ENCODE data around the gene SLC6A3. TPM values are rescaled to one million over a fixed set of nuclear protein-coding genes. Genes with fewer than 3 reads are reported as not detected.
"Not testable (repeated sequence)": the region's sequence is repeated elsewhere in the genome, so short reads cannot be mapped to it uniquely, and the experiment has no call there.

SLC6A3 gene
- total and polyA plus RNA-seq, 4 donors: 0.30 to 1.1 (median 0.90) TPM

GRCh38 chr5:1362242-1363015 lies 82.8 kb downstream of the SLC6A3 start:
- no peak overlapping the region for H3K4me3 ChIP-seq
- H3K4me1 ChIP-seq (ENCODE audit: control insufficient read depth in 5 of 5, insufficient read depth in 5 of 5, low read length in 5 of 5): no peaks in the 10 kb centered on the region
- H3K27ac ChIP-seq (ENCODE audit: low read depth in 1 of 2, low read length in 1 of 2): no peak overlapping the region
- TF ChIP-seq CTCF (IDR thresholded peaks at IDR 0.05; ENCODE audit: control extremely low read depth, extremely low read depth): no peak
- no peak overlapping the region for H3K9ac ChIP-seq (ENCODE audit: insufficient read depth in 1 of 2, low read length in 2 of 2)
- no peaks in the 10 kb centered on the region for H3K36me3 ChIP-seq (ENCODE audit: control insufficient read depth in 4 of 4, insufficient read depth in 4 of 4, low read length in 4 of 4)
- ATAC-seq (ENCODE audit: insufficient read depth, low FRiP score): no peak
- 86 to 90% methylated on average over 29 of the region's 29 CpGs for WGBS, 2 donors
- H3K27me3 ChIP-seq (ENCODE audit: control insufficient read depth in 3 of 3, insufficient read depth in 3 of 3, low read length in 2 of 3): peaks cover 0 to 18% (median 0%) of the 10 kb centered on the region in 3 donors
- H3K9me3 ChIP-seq (ENCODE audit: control insufficient read depth in 4 of 4, insufficient read depth in 3 of 4, low read length in 3 of 4): no peaks in the 10 kb centered on the region
- no peak for DNase-seq

GRCh38 chr5:1360861-1361260 lies 84.4 kb downstream of the SLC6A3 start:
- Histone ChIP-seq H3K4me3 (no peak overlapping the region), H3K27me3 (ENCODE audit: control insufficient read depth in 3 of 3, insufficient read depth in 3 of 3, low read length in 2 of 3) (peaks cover 0 to 17% (median 0%) of the 10 kb centered on the region in 3 donors), H3K9ac (ENCODE audit: insufficient read depth in 1 of 2, low read length in 2 of 2) (no peak overlapping the region), H3K36me3 (ENCODE audit: control insufficient read depth in 4 of 4, insufficient read depth in 4 of 4, low read length in 4 of 4) (no peaks in the 10 kb centered on the region), H3K4me1 (ENCODE audit: control insufficient read depth in 5 of 5, insufficient read depth in 5 of 5, low read length in 5 of 5) (no peaks in the 10 kb centered on the region), H3K9me3 (ENCODE audit: control insufficient read depth in 4 of 4, insufficient read depth in 3 of 4, low read length in 3 of 4) (no peaks in the 10 kb centered on the region), H3K27ac (ENCODE audit: low read depth in 1 of 2, low read length in 1 of 2) (no peak overlapping the region)
- WGBS, 2 donors: 70 to 92% methylated on average over 4 of the region's 4 CpGs
- TF ChIP-seq CTCF (IDR thresholded peaks at IDR 0.05; ENCODE audit: control extremely low read depth, extremely low read depth): no peak
- DNase-seq (no peak), ATAC-seq (ENCODE audit: insufficient read depth, low FRiP score) (no peak)

GRCh38 chr5:1360367-1360766 lies 84.9 kb downstream of the SLC6A3 start:
- H3K4me3 ChIP-seq; ATAC-seq (ENCODE audit: insufficient read depth, low FRiP score); H3K27ac ChIP-seq (ENCODE audit: low read depth in 1 of 2, low read length in 1 of 2); H3K36me3 ChIP-seq (ENCODE audit: control insufficient read depth in 4 of 4, insufficient read depth in 4 of 4, low read length in 4 of 4); H3K4me1 ChIP-seq (ENCODE audit: control insufficient read depth in 5 of 5, insufficient read depth in 5 of 5, low read length in 5 of 5); DNase-seq; H3K9ac ChIP-seq (ENCODE audit: insufficient read depth in 1 of 2, low read length in 2 of 2); H3K9me3 ChIP-seq (ENCODE audit: control insufficient read depth in 4 of 4, insufficient read depth in 3 of 4, low read length in 3 of 4): not testable (repeated sequence)
- H3K27me3 ChIP-seq (ENCODE audit: control insufficient read depth in 3 of 3, insufficient read depth in 3 of 3, low read length in 2 of 3): peaks cover 0 to 17% (median 0%) of the 10 kb centered on the region in 3 donors
- 73 to 77% methylated on average over 7 of the region's 7 CpGs for WGBS, 2 donors

GRCh38 chr5:1359713-1360112 lies 85.5 kb downstream of the SLC6A3 start:
- no peak for ATAC-seq (ENCODE audit: insufficient read depth, low FRiP score)
- WGBS, 2 donors: 82 to 87% methylated on average over 11 of the region's 11 CpGs
- no peaks in the 10 kb centered on the region for H3K4me1 ChIP-seq (ENCODE audit: control insufficient read depth in 5 of 5, insufficient read depth in 5 of 5, low read length in 5 of 5)
- H3K9me3 ChIP-seq (ENCODE audit: control insufficient read depth in 4 of 4, insufficient read depth in 3 of 4, low read length in 3 of 4): no peaks in the 10 kb centered on the region
- TF ChIP-seq CTCF (IDR thresholded peaks at IDR 0.05; ENCODE audit: control extremely low read depth, extremely low read depth): no peak
- DNase-seq: no peak
- H3K36me3 ChIP-seq (ENCODE audit: control insufficient read depth in 4 of 4, insufficient read depth in 4 of 4, low read length in 4 of 4): no peaks in the 10 kb centered on the region
- H3K9ac ChIP-seq (ENCODE audit: insufficient read depth in 1 of 2, low read length in 2 of 2): no peak overlapping the region
- no peak overlapping the region for H3K4me3 ChIP-seq
- peaks cover 0 to 17% (median 0%) of the 10 kb centered on the region in 3 donors for H3K27me3 ChIP-seq (ENCODE audit: control insufficient read depth in 3 of 3, insufficient read depth in 3 of 3, low read length in 2 of 3)
- no peak overlapping the region for H3K27ac ChIP-seq (ENCODE audit: low read depth in 1 of 2, low read length in 1 of 2)

Data from lung (tissue), 12 donors.